Uterus (tissue), 4 donors: ENCODE results near the gene CAPZB. TPM values are rescaled to one million over a fixed set of nuclear protein-coding genes. Genes with fewer than 3 reads are reported as not detected.

ENCODE experiments used
- DNase-seq, 2 donors: peaks; one replicate each; pipeline ENCODE4 v3.0.0-alpha.2; 2019 to 2020
- H3K27ac ChIP-seq, 2 donors: fragments of 200-600 bp; sonication (generic); 1 replicate in 1 of 2; 2 replicates in 1 of 2; pipeline ENCODE4 v1.5.1; 2016 to 2018
- H3K27me3 ChIP-seq, 2 donors: fragments of 200-600 bp; sonication (generic); one replicate each; pipeline ENCODE4 v1.5.1; 2018 to 2019; ENCODE audit warnings: control low read depth in 1 of 2
- H3K36me3 ChIP-seq, 2 donors: fragments of 200-600 bp; sonication (generic); one replicate each; pipeline ENCODE4 v1.5.1; 2019; ENCODE audit warnings: control low read depth in 1 of 2
- H3K4me1 ChIP-seq, 2 donors: fragments of 200-600 bp; sonication (generic); one replicate each; pipeline ENCODE4 v1.5.1; 2018 to 2019; ENCODE audit warnings: control low read depth in 1 of 2
- H3K4me3 ChIP-seq, 2 donors: fragments of 200-600 bp; sonication (generic); 1 replicate in 1 of 2; 2 replicates in 1 of 2; pipeline ENCODE4 v1.5.1; 2018 to 2019; ENCODE audit warnings: mild to moderate bottlenecking in 1 of 2
- H3K9me3 ChIP-seq, 2 donors: fragments of 200-600 bp; sonication (generic); one replicate each; pipeline ENCODE4 v1.5.1; 2019; ENCODE audit warnings: control low read depth in 1 of 2
- CTCF ChIP-seq, 4 experiments: fragments of 200-600 bp in 2 of 4; fragments of 450-650 bp in 2 of 4; sonication (generic) in 2 of 4; IDR thresholded peaks; one replicate each; pipeline ENCODE4 v1.5.1; 2016 to 2019; ENCODE audit warnings: antibody characterized with exemption in 4 of 4, mild to moderate bottlenecking in 2 of 4, moderate library complexity in 1 of 4
- POLR2A ChIP-seq, 2 donors: fragments of 450-650 bp; IDR thresholded peaks; one replicate each; pipeline ENCODE4 v1.6.1; 2016; ENCODE audit warnings: antibody characterized with exemption in 2 of 2, mild to moderate bottlenecking in 1 of 2, moderate library complexity in 1 of 2
- intact Hi-C: fragments of 100-400 bp; cut with DNase I; formaldehyde crosslinking; loops from one replicate; pipeline ENCODE4 v1.15.1; 2023; ENCODE audit warnings: low total_unique reads
- total RNA-seq, 4 donors: library from RNA; depleted of rRNA in 3 of 4; stranded (reverse); fragments of >200 nt in 3 of 4; gene quantifications; one replicate each; pipeline versions ENCODE4 v1.1.0 to v1.2.4, GENCODE V29; 2014 to 2023
- donor health status: DM: yes; HTN: yes; CAD: no.

The CAPZB gene
- total RNA-seq, 4 donors from 2014 or later = 94.4 to 281 (median 141) TPM

GRCh38 chr1:19430121-19431068 lies 54.9 kb downstream of the CAPZB start:
- intact Hi-C loops = no loop called here
- H3K36me3 ChIP-seq = no peaks in the 10 kb centered on the region
- no peak for TF ChIP-seq CTCF (IDR thresholded peaks at IDR 0.05)
- TF ChIP-seq POLR2A (IDR thresholded peaks at IDR 0.05) = no peak
- H3K27ac ChIP-seq = peak overlapping the region; percentile 46 to 88
- H3K4me3 ChIP-seq = no peak overlapping the region
- H3K4me1 ChIP-seq = peaks cover 35 to 43% of the 10 kb centered on the region in 2 donors
- H3K9me3 ChIP-seq = no peaks in the 10 kb centered on the region
- H3K27me3 ChIP-seq = no peaks in the 10 kb centered on the region
- no peak for DNase-seq

GRCh38 chr1:19429611-19430010 lies 55.7 kb downstream of the CAPZB start:
- intact Hi-C loops = no loop called here

GRCh38 chr1:19427087-19427781 lies 58.1 kb downstream of the CAPZB start:
- intact Hi-C loops = no loop called here
- no peak for TF ChIP-seq CTCF (IDR thresholded peaks at IDR 0.05)
- TF ChIP-seq POLR2A (IDR thresholded peaks at IDR 0.05) = no peak
- Histone ChIP-seq H3K4me3 (no peak overlapping the region), H3K27me3 (no peaks in the 10 kb centered on the region), H3K9me3 (no peaks in the 10 kb centered on the region), H3K27ac (peak overlapping the region; percentile 71 to 88), H3K4me1 (peaks cover 29 to 35% of the 10 kb centered on the region in 2 donors), H3K36me3 (no peaks in the 10 kb centered on the region)
- no peak for DNase-seq

More at GRCh38 chr1:19429611-19430010, 55.7 kb downstream of the CAPZB start:
- no peak for TF ChIP-seq CTCF (IDR thresholded peaks at IDR 0.05)
- TF ChIP-seq POLR2A (IDR thresholded peaks at IDR 0.05) = no peak
- H3K9me3 ChIP-seq = no peaks in the 10 kb centered on the region
- H3K4me1 ChIP-seq = peaks cover 38 to 48% of the 10 kb centered on the region in 2 donors
- H3K27me3 ChIP-seq = no peaks in the 10 kb centered on the region
- DNase-seq = no peak
- no peak overlapping the region for H3K4me3 ChIP-seq
- no peaks in the 10 kb centered on the region for H3K36me3 ChIP-seq
- H3K27ac ChIP-seq = peak overlapping the region; percentile 46 to 88

GRCh38 chr1:19426294-19427086 lies 58.8 kb downstream of the CAPZB start:
- H3K36me3 ChIP-seq = no peaks in the 10 kb centered on the region
- H3K4me1 ChIP-seq = peaks cover 29 to 35% of the 10 kb centered on the region in 2 donors
- no peak overlapping the region for H3K4me3 ChIP-seq
- TF ChIP-seq CTCF (IDR thresholded peaks at IDR 0.05) (no peak), POLR2A (IDR thresholded peaks at IDR 0.05) (no peak)
- H3K27me3 ChIP-seq = no peaks in the 10 kb centered on the region
- no peaks in the 10 kb centered on the region for H3K9me3 ChIP-seq
- H3K27ac ChIP-seq = peak overlapping the region; percentile 71 to 88
- intact Hi-C loops = no loop called here
- DNase-seq = peak in 1 of 2 donors; percentile 48
